B cell (primary cell): ENCODE data around the gene TRPV4. TPM values are rescaled to one million over a fixed set of nuclear protein-coding genes. Genes with fewer than 3 reads are reported as not detected.

Experiments
- ATAC-seq: fragments of 200-7000 bp; cut with Tn5 transposase; one replicate; pipeline ENCODE4 v1.10.0; 2021; ENCODE audit warnings: low read depth, mild to moderate bottlenecking, moderate number of reproducible peaks, moderate library complexity
- CTCF ChIA-PET: fragments of 350-600 bp; sonication (Branson Sonifier 250); formaldehyde crosslinking; loops from one replicate; lab custom pipeline; 2021; ENCODE audit warnings: antibody characterized with exemption, inconsistent platforms; lab: Charles Lee
- POLR2A ChIA-PET: fragments of 350-600 bp; sonication (Branson Sonifier 250); formaldehyde crosslinking; loops from one replicate; lab custom pipeline; 2021; ENCODE audit warnings: antibody characterized with exemption; lab: Charles Lee
- DNase-seq: peaks from one replicate; pipeline ENCODE4 v3.0.0; 2013
- H2AFZ ChIP-seq: 2 replicates; pipeline ENCODE4 v1.6.1; 2012; ENCODE audit warnings: mild to moderate bottlenecking, low read depth, low read length; ENCODE audit not compliant: insufficient read depth, poor library complexity, severe bottlenecking
- H3K27ac ChIP-seq, 2 donors: 1 replicate in 1 of 2; 2 replicates in 1 of 2; pipeline ENCODE4 v1.5.1; 2012 to 2013; ENCODE audit warnings: low read length in 2 of 2, mild to moderate bottlenecking in 2 of 2, moderate library complexity in 1 of 2
- H3K27me3 ChIP-seq, 4 experiments: fragments of 200-600 bp in 1 of 4; sonication (generic) in 1 of 4; replicated peaks in 1 of 4; 1 replicate in 2 of 4; 2 replicates in 2 of 4; pipeline versions ENCODE4 v1.6.1 to v1.7.0; 2013 to 2016; ENCODE audit warnings: low read length in 3 of 4, mild to moderate bottlenecking in 2 of 4, mixed read lengths in 1 of 4, moderate library complexity in 1 of 4; ENCODE audit not compliant: insufficient read depth in 4 of 4, control insufficient read depth in 3 of 4; ENCODE audit errors: control extremely low read depth in 1 of 4
- H3K36me3 ChIP-seq, 2 experiments: replicated peaks in 1 of 2; 1 replicate in 1 of 2; 2 replicates in 1 of 2; pipeline versions ENCODE4 v1.6.1 to v1.7.1; 2013; ENCODE audit warnings: low read length in 1 of 2; ENCODE audit not compliant: insufficient read depth in 2 of 2, control insufficient read depth in 1 of 2; ENCODE audit errors: control extremely low read depth in 1 of 2, extremely low read depth in 1 of 2
- H3K4me1 ChIP-seq, 2 donors: fragments of 200-600 bp in 1 of 2; sonication (generic) in 1 of 2; 1 replicate in 1 of 2; 2 replicates in 1 of 2; pipeline versions ENCODE4 v1.5.1 to v1.6.1; 2013 to 2017; ENCODE audit warnings: low read length in 2 of 2; ENCODE audit not compliant: control insufficient read depth in 2 of 2, insufficient read depth in 2 of 2
- H3K4me2 ChIP-seq: replicated peaks from 2 replicates; pipeline ENCODE3; 2012; ENCODE audit warnings: mild to moderate bottlenecking, low read depth, low read length; ENCODE audit not compliant: poor library complexity, severe bottlenecking
- H3K4me3 ChIP-seq, 5 experiments: fragments of 200-600 bp in 1 of 5; sonication (generic) in 1 of 5; 1 replicate in 3 of 5; 2 replicates in 2 of 5; pipeline versions ENCODE4 v1.5.1 to v1.7.0; 2011 to 2016; ENCODE audit warnings: low read length in 4 of 5, mild to moderate bottlenecking in 4 of 5, low read depth in 2 of 5, control low read depth in 1 of 5, moderate library complexity in 1 of 5; ENCODE audit not compliant: insufficient read depth in 1 of 5; ENCODE audit errors: control extremely low read depth in 1 of 5, extremely low read depth in 1 of 5
- H3K79me2 ChIP-seq: fragments of 200-600 bp; sonication (generic); one replicate; pipeline ENCODE4 v1.6.0; 2016; ENCODE audit warnings: low read length; ENCODE audit not compliant: control insufficient read depth, insufficient read depth
- H3K9ac ChIP-seq: fragments of 200-600 bp; sonication (generic); 2 replicates; pipeline ENCODE4 v1.6.1; 2017; ENCODE audit warnings: mild to moderate bottlenecking, low read length, moderate library complexity
- H3K9me3 ChIP-seq, 3 donors: one replicate each; pipeline versions ENCODE4 v1.6.1 to v1.7.1; 2013; ENCODE audit warnings: low read length in 2 of 3; ENCODE audit not compliant: control insufficient read depth in 2 of 3, insufficient read depth in 1 of 3; ENCODE audit errors: control extremely low read depth in 1 of 3
- H4K20me1 ChIP-seq: 2 replicates; pipeline ENCODE4 v1.6.0; 2012; ENCODE audit warnings: mild to moderate bottlenecking, low read length; ENCODE audit not compliant: insufficient read depth, control insufficient read depth, poor library complexity, severe bottlenecking
- H3K27ac Mint-ChIP-seq: one replicate; pipeline ENCODE4 v1.8.0; 2021; ENCODE audit warnings: mixed read lengths
- H3K27me3 Mint-ChIP-seq: one replicate; pipeline ENCODE4 v1.8.0; 2021; ENCODE audit warnings: mixed read lengths
- H3K4me1 Mint-ChIP-seq: one replicate; pipeline ENCODE4 v1.8.0; 2021; ENCODE audit warnings: mixed read lengths
- H3K4me3 Mint-ChIP-seq: one replicate; pipeline ENCODE4 v1.8.0; 2021; ENCODE audit warnings: mixed read lengths
- H3K9me3 Mint-ChIP-seq: one replicate; pipeline ENCODE4 v1.8.0; 2022; ENCODE audit warnings: mixed read lengths; ENCODE audit not compliant: insufficient read depth
- CTCF ChIP-seq: fragments of 200-600 bp; IDR thresholded peaks from one replicate; pipeline ENCODE4 v1.8.0; 2022; ENCODE audit warnings: antibody characterized with exemption, mild to moderate bottlenecking
- EZH2 ChIP-seq: IDR thresholded peaks from 2 replicates; pipeline ENCODE4 v1.6.1; 2012; ENCODE audit warnings: borderline replicate concordance, low read depth, mild to moderate bottlenecking, moderate library complexity, low read length; ENCODE audit not compliant: insufficient read depth, poor library complexity, severe bottlenecking
- WGBS: methylation state at CpG from one replicate; pipeline ENCODE4 v1.1.5; 2013; ENCODE audit warnings: missing lambda C conversion rate; ENCODE audit not compliant: insufficient coverage; 5-methylcytosine and 5-hydroxymethylcytosine counted together
- intact Hi-C: fragments of 100-400 bp; cut with micrococcal nuclease; formaldehyde crosslinking; loops from one replicate; pipeline ENCODE4 v1.10.0; 2022
- polyA plus RNA-seq: library from polyadenylated mRNA; depleted of rRNA; stranded (reverse); fragments of >200 nt; gene quantifications from 2 replicates; pipeline ENCODE4 v1.2.3, GENCODE V29; 2012
- total RNA-seq, 2 donors: library from RNA; stranded (reverse); fragments of 120-200 nt in 1 of 2; gene quantifications; 1 replicate in 1 of 2; 2 replicates in 1 of 2; pipeline versions ENCODE4 v1.2.3 to v1.2.4, GENCODE V29; 2013 to 2022

TRPV4 gene
- total and polyA plus RNA-seq, 2 donors (not counting 1 experiment from before 2014, with no cell fraction given) = not detected

GRCh38 chr12:109798691-109799090 is 34.5 kb downstream of the TRPV4 start:
- POLR2A ChIA-PET = no interaction called here
- no peaks in the 10 kb centered on the region for H3K4me1 Mint-ChIP-seq
- peaks cover 8% of the 10 kb centered on the region for H3K27me3 Mint-ChIP-seq

More at GRCh38 chr12:109798691-109799090, 34.5 kb downstream of the TRPV4 start:
- no peak overlapping the region for H3K9ac ChIP-seq
- TF ChIP-seq EZH2 (no peak), CTCF (no peak)
- H3K36me3 ChIP-seq = no peaks in the 10 kb centered on the region
- H3K4me1 ChIP-seq = no peaks in the 10 kb centered on the region
- H3K79me2 ChIP-seq = no peaks in the 10 kb centered on the region
- H3K9me3 Mint-ChIP-seq = no peaks in the 10 kb centered on the region
- H3K4me3 ChIP-seq = no peak overlapping the region
- H3K27ac Mint-ChIP-seq = no peak overlapping the region
- H4K20me1 ChIP-seq = no peaks in the 10 kb centered on the region
- H3K27ac ChIP-seq = no peak overlapping the region
- H3K4me2 ChIP-seq = no peak overlapping the region
- 93% methylated on average over 13 of the region's 20 CpGs for WGBS
- DNase-seq = no peak
- intact Hi-C loops = no loop called here
- H2AFZ ChIP-seq = no peak overlapping the region
- H3K27me3 ChIP-seq = peaks cover 0 to 6% (median 0%) of the 10 kb centered on the region in 4 experiments
- no peak overlapping the region for H3K4me3 Mint-ChIP-seq
- CTCF ChIA-PET = no interaction called here
- no peaks in the 10 kb centered on the region for H3K9me3 ChIP-seq
- ATAC-seq = no peak
